CD14-positive monocyte (primary cell): Measurements from ENCODE around the gene DOCK1. TPM values are rescaled to one million over a fixed set of nuclear protein-coding genes. Genes with fewer than 3 reads are reported as not detected.

Experiments
- DNase-seq, 3 donors: peaks; one replicate each; pipeline ENCODE4 v3.0.0-alpha.2; 2011 to 2022
- H2AFZ ChIP-seq: 2 replicates; pipeline ENCODE4 v1.6.0; 2012; ENCODE audit warnings: mild to moderate bottlenecking, low read depth, low read length, inconsistent platforms; ENCODE audit not compliant: insufficient read depth, poor library complexity, severe bottlenecking
- H3K27ac ChIP-seq, 2 donors: 1 replicate in 1 of 2; 2 replicates in 1 of 2; pipeline ENCODE4 v1.5.1; 2012 to 2013; ENCODE audit warnings: low read length in 2 of 2, control low read depth in 1 of 2, inconsistent platforms in 1 of 2, low read depth in 1 of 2, mild to moderate bottlenecking in 1 of 2
- H3K27me3 ChIP-seq, 2 donors: one replicate each; pipeline versions ENCODE4 v1.6.0 to v1.6.1; 2011 to 2013; ENCODE audit warnings: low read length in 2 of 2; ENCODE audit not compliant: control insufficient read depth in 2 of 2, insufficient read depth in 2 of 2
- H3K36me3 ChIP-seq, 2 donors: replicated peaks in 1 of 2; 1 replicate in 1 of 2; 2 replicates in 1 of 2; pipeline versions ENCODE4 v1.5.1 to v1.6.1; 2012 to 2013; ENCODE audit warnings: low read length in 2 of 2, control low read depth in 1 of 2, inconsistent platforms in 1 of 2, mild to moderate bottlenecking in 1 of 2; ENCODE audit not compliant: insufficient read depth in 2 of 2, control insufficient read depth in 1 of 2
- H3K4me1 ChIP-seq, 2 donors: 1 replicate in 1 of 2; 2 replicates in 1 of 2; pipeline versions ENCODE4 v1.5.1 to v1.6.1; 2012 to 2013; ENCODE audit warnings: low read length in 2 of 2, control low read depth in 1 of 2, inconsistent platforms in 1 of 2, mild to moderate bottlenecking in 1 of 2, moderate library complexity in 1 of 2; ENCODE audit not compliant: insufficient read depth in 2 of 2, control insufficient read depth in 1 of 2
- H3K4me2 ChIP-seq: replicated peaks from 2 replicates; pipeline ENCODE3; 2012; ENCODE audit warnings: low read length, moderate library complexity, mild to moderate bottlenecking; ENCODE audit not compliant: poor library complexity, severe bottlenecking; ENCODE audit errors: extremely low read depth
- H3K4me3 ChIP-seq, 3 experiments: fragments of 200-600 bp in 1 of 3; sonication (generic) in 1 of 3; replicated peaks in 1 of 3; 1 replicate in 2 of 3; 2 replicates in 1 of 3; pipeline ENCODE4 v1.5.1; 2011 to 2013; ENCODE audit warnings: low read length in 3 of 3, mild to moderate bottlenecking in 3 of 3, control low read depth in 2 of 3, low read depth in 2 of 3, inconsistent platforms in 1 of 3, moderate library complexity in 1 of 3
- H3K79me2 ChIP-seq: 2 replicates; pipeline ENCODE4 v1.6.0; 2012; ENCODE audit warnings: mild to moderate bottlenecking, control low read depth, inconsistent platforms, low read length, moderate library complexity; ENCODE audit not compliant: insufficient read depth
- H3K9ac ChIP-seq: 2 replicates; pipeline ENCODE4 v1.6.0; 2017; ENCODE audit warnings: low read length, mild to moderate bottlenecking; ENCODE audit not compliant: insufficient read depth, poor library complexity, severe bottlenecking
- H3K9me3 ChIP-seq, 2 donors: replicated peaks in 1 of 2; 1 replicate in 1 of 2; 2 replicates in 1 of 2; pipeline versions ENCODE4 v1.5.1 to v1.6.1; 2012 to 2013; ENCODE audit warnings: low read length in 2 of 2, control low read depth in 1 of 2; ENCODE audit not compliant: control insufficient read depth in 1 of 2, insufficient read depth in 1 of 2
- H4K20me1 ChIP-seq: 2 replicates; pipeline ENCODE4 v1.6.0; 2012; ENCODE audit warnings: mild to moderate bottlenecking, low read length, control low read depth, moderate library complexity; ENCODE audit not compliant: insufficient read depth
- H3K27ac Mint-ChIP-seq, 7 donors: one replicate each; pipeline ENCODE4 v1.8.0; 2020; ENCODE audit warnings: mild to moderate bottlenecking in 7 of 7, mixed read lengths in 7 of 7, moderate library complexity in 6 of 7, inconsistent platforms in 2 of 7
- H3K27me3 Mint-ChIP-seq, 3 donors: one replicate each; pipeline ENCODE4 v1.8.0; 2021 to 2022; ENCODE audit warnings: low read depth in 3 of 3, mild to moderate bottlenecking in 3 of 3, mixed read lengths in 3 of 3, moderate library complexity in 3 of 3, inconsistent platforms in 1 of 3
- H3K36me3 Mint-ChIP-seq, 2 donors: one replicate each; pipeline ENCODE4 v1.8.0; 2020; ENCODE audit warnings: mixed read lengths in 2 of 2, inconsistent platforms in 1 of 2, mild to moderate bottlenecking in 1 of 2
- H3K4me1 Mint-ChIP-seq: one replicate; pipeline ENCODE4 v1.8.0; 2020; ENCODE audit warnings: mild to moderate bottlenecking, mixed read lengths
- H3K4me3 Mint-ChIP-seq, 2 donors: one replicate each; pipeline ENCODE4 v1.8.0; 2020; ENCODE audit warnings: mild to moderate bottlenecking in 2 of 2, mixed read lengths in 2 of 2, moderate library complexity in 1 of 2
- H3K9me3 Mint-ChIP-seq, 7 donors: one replicate each; pipeline ENCODE4 v1.8.0; 2020 to 2022; ENCODE audit warnings: mixed read lengths in 7 of 7, mild to moderate bottlenecking in 6 of 7, moderate library complexity in 6 of 7, inconsistent platforms in 2 of 7
- CTCF ChIP-seq: fragments of 200-600 bp; IDR thresholded peaks from one replicate; pipeline ENCODE4 v1.8.0; 2022; ENCODE audit warnings: antibody characterized with exemption, mild to moderate bottlenecking
- WGBS: methylation state at CpG from one replicate; pipeline ENCODE4 v1.1.5; 2013; ENCODE audit warnings: missing lambda C conversion rate; ENCODE audit not compliant: insufficient coverage; 5-methylcytosine and 5-hydroxymethylcytosine counted together
- intact Hi-C, 2 donors: fragments of 100-400 bp; cut with micrococcal nuclease; formaldehyde crosslinking; loops; one replicate each; pipeline versions ENCODE4 v1.15.0 to v1.15.1; 2023
- polyA plus RNA-seq, 3 donors: library from polyadenylated mRNA; depleted of rRNA in 1 of 3; unstranded in 2 of 3; stranded (reverse) in 1 of 3; fragments of 300-500 nt in 2 of 3; fragments of >200 nt in 1 of 3; fragmentation: Illumina TruSeq in 2 of 3; gene quantifications; 1 replicate in 2 of 3; 2 replicates in 1 of 3; pipeline ENCODE4 v1.2.3, GENCODE V29; 2012 to 2021

DOCK1 gene
- polyA plus RNA-seq, 3 donors: 0.31 to 0.35 TPM; not detected in 1

GRCh38 chr10:127467811-127468210, 562.6 kb downstream of the DOCK1 start:
- no peak for DNase-seq
- H3K36me3 ChIP-seq: no peaks in the 10 kb centered on the region
- H3K4me1 ChIP-seq: no peaks in the 10 kb centered on the region
- H3K27me3 ChIP-seq: no peaks in the 10 kb centered on the region
- H3K27ac ChIP-seq: no peak overlapping the region
- TF ChIP-seq CTCF: no peak
- no peak overlapping the region for H3K4me3 ChIP-seq
- peaks cover 0 to 2% of the 10 kb centered on the region in 2 donors for H3K9me3 ChIP-seq
- H3K4me1 Mint-ChIP-seq: no peaks in the 10 kb centered on the region
- H3K9ac ChIP-seq: no peak overlapping the region
- H2AFZ ChIP-seq: no peak overlapping the region
- peaks cover 1 to 13% (median 8%) of the 10 kb centered on the region in 3 donors for H3K27me3 Mint-ChIP-seq
- no peaks in the 10 kb centered on the region for H3K79me2 ChIP-seq
- intact Hi-C loops: no loop called here
- no peaks in the 10 kb centered on the region for H3K36me3 Mint-ChIP-seq
- no peak overlapping the region for H3K27ac Mint-ChIP-seq
- H3K4me3 Mint-ChIP-seq: no peak overlapping the region
- 84% methylated on average over 5 of the region's 10 CpGs for WGBS
- peaks cover 0 to 14% (median 1%) of the 10 kb centered on the region in 7 donors for H3K9me3 Mint-ChIP-seq
- H4K20me1 ChIP-seq: no peaks in the 10 kb centered on the region
- no peak overlapping the region for H3K4me2 ChIP-seq

GRCh38 chr10:127468632-127469031, 563.4 kb downstream of the DOCK1 start:
- H3K4me1 Mint-ChIP-seq: no peaks in the 10 kb centered on the region
- DNase-seq: no peak
- no peak overlapping the region for H2AFZ ChIP-seq
- H3K9ac ChIP-seq: no peak overlapping the region
- intact Hi-C loops: no loop called here
- no peak overlapping the region for H3K4me3 ChIP-seq
- peaks cover 4 to 9% (median 5%) of the 10 kb centered on the region in 3 donors for H3K27me3 Mint-ChIP-seq
- no peak overlapping the region for H3K27ac ChIP-seq
- H3K4me1 ChIP-seq: no peaks in the 10 kb centered on the region
- TF ChIP-seq CTCF: no peak
- peaks cover 0 to 10% (median 0%) of the 10 kb centered on the region in 7 donors for H3K9me3 Mint-ChIP-seq
- H3K36me3 ChIP-seq: no peaks in the 10 kb centered on the region
- no peaks in the 10 kb centered on the region for H3K27me3 ChIP-seq
- no peak overlapping the region for H3K4me2 ChIP-seq
- no peaks in the 10 kb centered on the region for H3K36me3 Mint-ChIP-seq
- H3K27ac Mint-ChIP-seq: no peak overlapping the region
- no peaks in the 10 kb centered on the region for H3K9me3 ChIP-seq
- no peak overlapping the region for H3K4me3 Mint-ChIP-seq
- no peaks in the 10 kb centered on the region for H4K20me1 ChIP-seq
- WGBS: 76% methylated on average over 5 of the region's 5 CpGs
- no peaks in the 10 kb centered on the region for H3K79me2 ChIP-seq
